Middle frontal gyrus (tissue), 1 donor: ENCODE data around the gene GGACT.
"Not testable (repeated sequence)": the region's sequence is repeated elsewhere in the genome, so short reads cannot be mapped to it uniquely, and the experiment has no call there.

Experiments used
- DNase-seq: peaks from one replicate; pipeline ENCODE4 v3.0.0-alpha.2; 2015; ENCODE audit warnings: low spot score; ENCODE audit errors: extremely low spot score

Gene GGACT

DNA sequence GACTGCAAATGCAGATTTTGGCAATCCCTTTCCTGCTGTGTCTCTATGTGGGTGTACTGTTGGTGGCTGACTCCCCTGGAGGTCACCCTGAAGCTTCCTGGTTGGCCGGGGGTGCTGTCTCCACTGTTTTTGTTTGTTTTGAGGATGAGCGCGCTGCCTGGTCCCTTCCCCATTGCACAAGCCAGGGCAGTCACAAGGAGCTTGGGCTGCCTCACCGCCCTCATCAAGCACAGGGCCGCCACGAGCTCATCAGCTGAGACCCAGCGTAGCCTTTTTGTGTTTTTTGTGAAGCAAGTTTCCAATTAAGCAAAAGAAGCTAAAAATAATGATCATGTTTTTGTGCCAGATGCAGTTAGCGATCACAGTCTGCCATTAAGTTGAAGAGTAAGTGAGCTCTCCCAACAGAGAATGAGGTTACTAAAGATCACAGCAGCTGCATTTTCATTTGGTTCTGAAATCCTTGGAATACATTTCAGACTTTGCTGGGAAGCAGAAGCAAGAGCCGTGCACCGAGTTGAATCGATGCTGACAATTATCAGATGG is 57.8 kb downstream of the GGACT start:
- no peak for DNase-seq

DNA sequence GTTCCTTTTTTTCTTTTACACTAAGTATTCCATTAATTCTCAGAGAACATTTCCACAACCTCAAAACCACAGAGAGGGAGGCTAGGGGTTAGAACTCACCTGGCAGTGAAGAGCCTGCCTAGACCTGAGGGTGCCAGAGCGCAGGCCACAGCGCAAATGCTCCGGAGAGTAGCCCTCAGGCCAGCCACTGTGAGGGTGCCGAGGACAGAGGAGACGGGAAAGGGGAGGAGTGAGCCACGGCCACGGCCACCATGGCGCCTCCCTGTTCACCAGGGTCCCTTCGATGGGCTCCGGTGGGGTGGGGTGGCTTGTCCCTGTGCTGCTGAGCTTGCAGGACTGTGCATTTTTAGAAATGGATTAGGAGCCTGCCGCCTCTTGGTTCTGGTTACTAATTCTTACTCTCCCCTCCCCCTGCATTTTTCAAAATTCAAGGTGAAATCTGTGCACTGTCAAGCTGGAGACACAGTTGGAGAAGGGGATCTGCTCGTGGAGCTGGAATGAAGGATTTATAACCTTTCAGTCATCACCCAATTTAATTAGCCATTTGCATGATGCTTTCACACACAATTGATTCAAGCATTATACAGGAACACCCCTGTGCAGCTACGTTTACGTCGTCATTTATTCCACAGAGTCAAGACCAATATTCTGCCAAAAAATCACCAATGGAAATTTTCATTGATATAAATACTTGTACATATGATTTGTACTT is 58.8 kb downstream of the GGACT start:
- no peak for DNase-seq

DNA sequence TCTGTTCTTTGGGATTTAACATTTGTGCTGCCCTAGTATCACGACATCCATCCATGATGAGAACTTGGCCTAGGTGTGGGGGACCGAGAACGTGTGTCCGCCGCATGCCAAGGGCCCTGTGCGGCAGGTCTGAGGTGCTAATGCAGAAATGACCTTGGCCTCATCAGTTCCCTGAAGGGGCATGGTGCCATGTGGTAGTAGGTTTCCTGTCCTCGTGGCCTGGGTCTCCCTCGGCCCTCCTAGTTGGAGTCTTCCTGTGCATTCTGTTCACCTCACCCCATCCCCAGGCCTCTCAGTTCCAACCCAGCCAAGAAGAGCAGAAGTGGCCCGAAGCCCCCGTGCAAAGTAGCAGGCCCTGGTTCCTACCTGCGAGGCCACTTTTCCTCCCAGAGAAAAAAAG is 59.8 kb downstream of the GGACT start:
- no peak for DNase-seq

DNA sequence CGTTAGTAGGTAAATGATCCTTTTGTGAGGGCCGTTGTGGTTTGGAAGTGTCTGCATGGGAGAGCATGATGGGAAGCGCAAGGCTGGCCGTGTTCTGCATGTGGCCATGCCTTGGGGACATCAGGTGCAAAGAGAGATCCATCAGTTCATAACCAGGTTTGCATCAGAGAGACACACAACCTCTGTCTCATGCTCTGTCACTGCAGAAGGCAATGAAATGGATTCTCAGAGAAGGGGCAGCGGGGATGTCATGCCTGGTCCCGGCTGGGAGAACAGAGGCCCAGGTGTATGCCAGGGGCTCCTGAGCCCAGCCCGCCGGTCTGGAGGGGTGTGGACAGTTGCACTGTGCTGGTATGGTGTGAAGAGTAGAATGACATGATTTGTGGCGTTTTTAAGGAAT is 60.2 kb downstream of the GGACT start:
- no peak for DNase-seq

DNA sequence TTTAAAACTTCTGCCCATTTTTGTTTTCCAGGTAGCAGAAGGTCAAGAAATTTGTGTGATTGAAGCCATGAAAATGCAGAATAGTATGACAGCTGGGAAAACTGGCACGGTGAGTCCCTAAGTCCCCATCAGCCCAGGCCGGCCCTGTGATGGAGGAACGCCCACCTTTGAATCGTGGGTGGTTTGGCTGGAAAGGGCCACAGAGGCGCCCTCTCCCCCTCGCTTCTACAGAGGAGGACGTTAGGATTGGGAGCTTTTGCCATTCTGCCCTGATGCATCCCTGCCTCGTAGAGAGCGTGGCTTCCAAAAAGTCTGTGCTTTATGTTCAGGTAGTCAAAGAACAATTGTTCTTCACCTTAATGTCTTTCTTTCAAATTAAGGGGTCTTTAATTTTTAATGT is 60.9 kb downstream of the GGACT start:
- DNase-seq = no peak

DNA sequence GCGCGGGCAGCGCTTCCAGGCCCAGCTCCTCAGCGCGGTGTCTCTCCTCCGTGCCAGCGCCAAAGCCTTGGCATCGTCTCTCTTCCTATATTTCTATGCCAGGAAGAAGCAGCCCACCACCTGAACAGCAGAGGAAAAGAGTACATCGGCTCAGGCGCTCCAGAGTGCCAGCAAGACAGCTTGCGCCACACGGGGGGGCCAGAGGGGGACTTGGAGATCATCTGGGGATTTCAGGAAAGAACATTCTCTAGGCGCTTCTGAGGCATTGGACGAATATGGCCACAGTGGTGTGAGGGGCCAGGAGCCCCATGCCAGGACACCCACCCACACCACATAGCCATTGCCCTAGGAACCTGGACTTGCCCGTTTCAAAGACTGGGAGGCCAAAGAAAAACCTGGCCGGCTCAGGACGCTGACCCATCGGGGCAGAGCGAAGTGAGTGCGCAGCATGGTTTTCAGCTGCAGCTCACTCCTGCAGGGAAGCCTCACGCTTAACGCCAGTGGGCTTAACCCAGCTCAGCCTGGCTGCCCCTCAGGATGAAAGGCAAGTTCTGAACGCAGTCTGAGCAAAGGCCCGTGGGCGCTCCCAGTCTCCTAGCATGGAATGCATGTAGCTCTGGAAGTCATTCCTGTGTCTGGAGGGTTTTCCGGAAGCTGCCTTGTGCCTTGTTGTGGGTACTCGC is 62.1 kb downstream of the GGACT start:
- DNase-seq = no peak

DNA sequence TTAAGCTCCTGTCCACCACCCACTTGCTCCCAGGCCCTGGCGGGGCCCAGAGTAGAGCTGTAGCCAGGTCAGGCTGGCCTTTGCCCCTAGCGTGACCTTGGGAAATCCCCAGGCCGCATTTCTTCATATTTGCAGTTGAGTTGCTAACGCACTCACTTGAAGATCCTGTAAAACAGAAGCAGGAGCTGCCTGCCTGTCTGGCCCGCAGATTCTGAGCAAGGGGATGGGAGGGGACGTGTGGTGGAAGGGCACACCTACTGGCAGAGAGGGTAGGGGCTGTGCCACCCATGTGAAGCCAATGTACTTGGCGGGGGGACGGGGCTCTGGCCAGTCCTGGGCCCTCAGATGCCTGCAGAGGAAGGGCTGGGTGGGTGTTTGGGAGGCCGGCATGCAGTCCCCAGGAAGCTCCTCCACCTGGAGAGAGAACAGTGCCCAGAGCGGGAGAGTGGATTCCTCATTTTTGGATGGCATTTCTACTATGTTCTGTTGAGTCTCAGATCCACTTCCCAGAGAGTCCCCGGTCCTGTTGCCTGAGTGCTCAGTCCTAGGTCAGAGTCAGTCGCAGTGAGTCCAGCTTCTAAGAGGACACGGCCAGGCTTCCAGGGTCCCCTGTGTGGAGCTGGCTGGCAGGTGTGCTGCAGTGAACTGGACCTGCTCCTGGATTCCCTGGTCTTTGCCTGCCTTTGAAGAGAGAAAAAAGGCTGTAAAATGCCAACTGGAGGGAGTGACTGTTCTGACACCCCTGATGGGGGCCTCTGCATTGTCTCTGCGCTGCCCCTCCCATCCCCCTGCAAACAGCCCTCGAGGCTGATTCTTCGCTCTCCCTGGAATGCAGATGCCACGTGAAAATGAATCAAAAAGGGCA is 62.9 kb downstream of the GGACT start:
- DNase-seq = no peak

DNA sequence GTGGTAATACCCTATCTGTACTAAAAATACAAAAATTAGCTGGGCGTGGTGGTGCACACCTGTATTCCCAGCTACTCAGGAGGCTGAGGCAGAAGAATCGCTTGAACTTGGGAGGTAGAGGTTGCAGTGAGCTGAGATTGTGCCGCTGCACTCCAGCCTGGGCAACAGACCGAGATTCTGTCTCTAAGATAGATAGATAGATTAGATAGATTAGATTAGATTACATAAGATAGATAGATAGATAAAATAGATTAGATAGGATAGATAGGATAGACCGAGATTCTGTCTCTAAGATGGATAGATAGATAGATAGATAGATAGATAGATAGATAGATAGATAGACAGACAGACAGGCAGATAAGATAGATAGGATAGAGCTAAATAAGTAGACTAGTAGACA is 63.9 kb downstream of the GGACT start:
- DNase-seq = not testable (repeated sequence)

DNA sequence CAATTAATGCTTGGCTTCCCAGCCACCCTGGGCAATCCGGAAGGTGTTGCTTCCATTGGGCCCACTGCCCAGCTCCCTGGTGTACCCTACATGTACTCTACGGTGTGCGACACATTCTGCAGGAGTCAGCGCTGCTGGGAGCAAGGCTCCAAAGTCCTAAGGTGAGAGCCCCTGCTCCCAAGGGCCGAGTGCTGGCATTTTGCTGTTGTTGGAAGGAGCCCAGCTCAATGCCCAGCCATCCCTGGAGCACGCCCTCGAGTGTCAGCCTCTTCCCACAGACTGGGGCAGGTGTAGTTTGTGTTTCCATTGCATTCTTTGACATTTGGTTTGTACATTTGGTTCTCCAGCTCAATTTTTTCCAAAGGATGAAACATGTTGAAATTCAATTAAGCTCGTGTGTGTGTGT is 64.6 kb downstream of the GGACT start:
- no peak for DNase-seq

DNA sequence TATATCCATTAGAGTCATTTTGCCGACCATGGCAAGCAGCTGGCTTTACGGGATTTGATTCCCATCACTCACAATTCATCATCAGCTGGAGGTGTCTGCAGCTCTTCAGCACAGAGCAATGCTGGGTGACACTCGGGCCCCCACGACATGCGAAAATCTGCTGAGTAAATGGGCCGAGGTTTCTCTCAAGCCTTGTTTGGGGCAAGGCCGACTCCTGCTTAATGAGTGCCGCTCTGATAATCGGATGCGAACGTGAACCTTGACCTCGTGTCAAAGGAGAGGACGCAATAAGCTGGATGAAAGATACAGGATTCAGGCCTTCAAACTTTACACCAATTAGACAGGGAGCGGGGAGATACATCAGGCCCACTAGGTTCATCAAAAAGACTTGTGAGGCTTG is 65.2 kb downstream of the GGACT start:
- DNase-seq = no peak

DNA sequence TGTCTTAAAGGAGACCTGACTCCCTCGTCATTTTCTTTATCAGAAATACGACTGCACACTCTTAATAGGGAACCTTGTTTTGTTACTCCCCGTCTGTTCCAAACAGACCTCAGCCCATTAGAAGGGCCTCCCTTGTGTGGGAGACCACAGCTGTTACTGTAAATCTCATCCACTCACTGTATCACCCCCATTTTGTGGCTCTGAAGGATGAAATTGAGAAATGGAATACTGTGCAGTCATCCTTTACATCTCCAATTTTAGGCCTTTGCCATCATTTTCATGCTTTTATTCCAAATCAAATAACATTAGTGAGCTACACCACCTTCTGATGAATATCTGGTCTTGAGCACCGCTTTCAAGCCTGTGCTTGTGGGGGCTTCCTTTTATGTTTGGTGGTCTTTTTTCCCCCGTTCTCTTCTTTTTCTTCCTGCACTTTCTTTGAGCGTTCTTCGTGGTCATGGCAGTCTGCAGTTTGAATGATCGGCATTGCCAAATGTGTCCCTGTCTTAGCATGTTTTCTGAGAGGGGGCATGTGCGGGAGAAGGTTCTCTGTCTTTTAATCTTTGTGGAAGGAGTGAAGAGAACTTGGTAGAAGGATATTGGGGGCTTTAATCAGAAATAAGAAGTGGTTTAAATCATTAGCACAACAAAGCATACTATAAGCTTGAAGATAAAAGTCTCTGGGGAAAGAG is 65.8 kb downstream of the GGACT start:
- no peak for DNase-seq

DNA sequence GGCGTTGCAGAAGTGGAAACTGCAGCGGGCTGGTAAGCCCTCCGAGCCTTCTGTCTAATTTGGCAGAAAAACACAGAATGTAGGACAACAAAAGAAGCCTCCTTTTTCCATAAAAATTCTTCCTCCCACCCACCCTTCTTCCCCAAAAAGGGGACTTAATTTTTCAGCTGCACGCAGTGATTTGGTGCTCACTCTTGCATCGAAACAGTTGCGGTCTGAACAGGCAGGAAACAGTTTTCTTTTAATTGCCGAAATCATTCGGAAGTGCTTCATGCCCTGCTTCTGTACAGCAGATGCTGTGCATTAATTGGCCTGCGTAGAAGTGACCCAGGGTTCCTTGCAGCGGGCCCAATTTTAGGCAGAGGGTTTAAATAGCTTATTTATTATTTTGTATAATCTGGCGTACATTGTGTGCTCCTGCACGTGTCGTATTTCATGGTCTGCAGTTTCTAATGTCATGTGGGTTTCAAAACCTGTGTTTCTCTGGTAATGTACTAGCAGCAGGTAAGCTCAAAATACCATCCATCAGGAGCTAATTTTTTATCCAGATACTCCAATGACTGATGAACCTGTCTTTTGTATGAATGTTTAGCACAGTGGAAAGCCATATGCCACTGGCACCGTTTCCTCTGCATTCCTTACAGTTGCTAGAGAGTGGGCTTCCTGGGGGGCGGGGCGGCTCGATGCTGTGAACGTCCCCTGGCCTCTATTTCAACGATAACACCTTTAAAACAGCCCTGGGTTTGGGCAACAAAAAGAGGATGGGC is 66.6 kb downstream of the GGACT start:
- no peak for DNase-seq

DNA sequence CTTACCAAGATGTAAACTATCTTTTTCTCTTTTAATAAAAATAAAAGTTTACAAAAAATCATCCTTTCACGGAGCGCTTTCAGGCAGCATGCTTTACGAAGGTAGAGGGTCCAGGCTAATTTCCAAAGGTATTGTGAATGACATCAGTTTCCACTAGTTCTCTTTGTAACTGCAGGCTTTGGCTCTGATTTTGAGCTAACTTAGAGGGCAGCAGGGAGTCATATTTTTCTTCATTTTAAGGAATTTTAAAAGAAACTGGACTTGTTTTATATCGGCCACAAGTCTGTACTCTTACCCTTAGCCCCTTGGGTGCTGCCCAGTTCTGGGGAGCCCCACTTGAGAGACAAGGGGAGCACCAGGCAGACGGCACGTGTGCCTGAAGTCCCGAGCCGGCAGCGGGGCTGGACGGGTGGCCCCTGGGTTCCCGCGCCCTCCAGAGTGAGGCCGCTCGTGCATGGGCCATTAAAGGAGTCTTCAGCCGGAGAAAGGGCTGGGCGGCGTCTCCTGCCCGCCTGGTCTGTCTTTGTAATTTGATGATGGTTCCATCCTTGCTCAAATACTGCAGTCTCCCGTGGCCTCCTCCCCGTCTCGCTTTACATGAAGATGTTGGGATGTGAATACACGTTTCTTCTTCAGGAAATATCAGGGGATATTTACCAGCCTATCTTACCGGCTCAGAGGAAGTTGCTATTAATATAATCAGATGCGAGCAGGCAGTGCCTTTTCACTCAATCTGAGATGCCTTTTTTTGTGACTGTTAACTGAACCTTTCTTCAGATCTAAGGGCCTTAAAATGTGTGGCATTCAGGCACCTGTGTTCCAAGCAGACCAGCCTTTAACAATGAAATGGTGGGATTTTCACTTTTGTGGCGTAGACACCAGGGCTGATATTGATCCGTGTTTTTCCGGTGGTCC is 67.4 kb downstream of the GGACT start:
- DNase-seq = no peak

DNA sequence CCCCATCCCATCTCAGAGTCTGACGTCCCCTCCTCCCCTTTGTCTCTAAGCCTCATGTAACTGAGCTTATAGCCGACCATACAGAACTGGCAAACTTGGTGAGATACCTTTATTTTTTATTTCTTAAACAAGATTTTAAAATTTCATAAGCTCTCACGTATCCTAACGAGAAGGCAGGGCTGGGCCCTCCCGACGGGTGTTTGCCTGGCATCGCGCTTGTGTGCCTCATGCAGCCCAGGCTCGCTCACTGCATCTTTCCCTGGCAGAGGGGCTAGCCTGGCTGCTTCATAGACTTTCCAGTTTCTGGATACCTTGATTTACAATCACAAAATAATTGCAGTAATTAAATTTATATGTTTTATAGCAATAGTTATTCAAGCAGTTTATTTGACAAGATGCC is 69.0 kb downstream of the GGACT start:
- no peak for DNase-seq

DNA sequence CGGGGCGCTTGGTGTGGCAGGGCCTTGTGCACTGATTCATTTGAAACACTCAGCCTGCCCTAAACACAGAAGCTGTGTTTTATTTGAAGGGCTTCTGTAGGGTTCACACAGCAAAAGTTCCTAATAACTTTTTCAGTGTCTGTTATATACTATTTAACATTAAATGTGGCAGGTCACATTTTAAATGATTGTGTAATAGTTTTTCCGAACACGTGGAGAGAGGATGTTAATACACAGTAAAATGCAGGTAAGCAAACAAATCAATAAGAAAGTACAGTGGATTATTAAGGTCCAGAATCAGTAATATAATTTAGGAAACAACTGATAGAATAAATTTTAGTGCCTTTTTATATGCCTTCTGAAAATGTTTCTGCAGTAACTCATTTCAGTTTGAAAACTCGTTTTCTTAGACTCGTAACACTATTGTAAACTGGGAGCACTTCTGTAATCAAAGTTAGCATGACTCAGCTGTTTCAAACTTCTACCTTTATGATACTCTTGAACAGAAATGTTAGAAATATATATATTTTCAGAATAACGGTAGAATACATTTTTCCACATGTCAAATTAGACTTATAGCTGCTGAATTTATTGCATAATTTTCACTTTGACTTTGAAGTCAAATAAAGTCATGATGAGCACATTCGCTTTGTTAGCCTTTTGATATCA is 70.1 kb downstream of the GGACT start:
- DNase-seq = no peak

DNA sequence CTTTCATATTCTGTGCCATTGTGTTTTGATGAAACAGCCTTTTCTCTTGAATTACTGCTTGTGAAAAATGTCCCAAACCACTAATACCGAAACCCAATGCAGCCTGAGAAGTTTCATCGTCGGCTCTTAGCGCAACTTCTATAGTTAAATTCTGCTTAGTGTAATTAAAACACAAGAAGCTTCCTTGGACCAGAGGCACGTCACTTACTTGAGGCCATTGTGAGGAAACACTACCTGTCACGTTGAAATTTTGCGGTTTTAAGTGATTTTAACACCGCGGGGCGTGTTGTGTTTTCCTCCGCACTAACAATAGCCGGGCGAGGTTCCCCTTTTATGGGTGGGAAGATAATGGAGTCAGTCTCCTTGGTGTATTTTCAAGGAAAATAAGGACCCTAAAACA is 70.9 kb downstream of the GGACT start:
- no peak for DNase-seq

DNA sequence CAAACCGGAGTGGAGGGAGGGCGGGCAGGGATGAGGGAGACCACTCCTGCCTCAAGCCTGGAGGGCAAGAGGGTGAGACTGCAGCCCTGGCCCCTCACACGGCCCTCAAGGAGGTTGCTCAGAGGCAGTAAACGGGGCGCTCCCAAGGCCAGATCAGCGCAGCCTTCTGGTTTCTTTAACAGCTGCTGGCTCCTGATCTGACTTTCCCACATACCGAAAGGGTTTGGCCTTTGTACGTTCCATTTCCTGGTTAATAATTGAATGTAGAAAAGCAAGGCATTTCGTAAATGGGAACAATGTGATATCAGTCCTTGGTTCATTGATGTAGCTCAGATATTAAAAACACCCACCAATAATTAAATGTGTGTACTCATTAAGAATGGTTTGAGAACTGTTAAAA is 71.5 kb downstream of the GGACT start:
- DNase-seq = no peak

DNA sequence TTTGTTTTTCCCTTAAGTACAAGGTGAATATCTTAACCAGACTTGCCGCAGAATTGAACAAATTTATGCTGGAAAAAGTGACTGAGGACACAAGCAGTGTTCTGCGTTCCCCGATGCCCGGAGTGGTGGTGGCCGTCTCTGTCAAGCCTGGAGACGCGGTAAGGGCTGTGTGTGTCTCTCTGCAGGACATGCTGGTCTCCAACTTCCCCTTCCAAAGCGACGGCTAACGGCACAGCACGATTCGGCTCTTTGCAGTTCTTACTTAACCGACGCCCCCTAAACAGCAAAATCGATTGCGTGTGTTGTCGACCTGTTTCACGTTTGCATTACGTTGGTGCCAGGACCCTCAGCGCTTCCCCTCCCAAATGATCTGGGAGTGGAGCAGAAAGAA is 73.2 kb downstream of the GGACT start:
- no peak for DNase-seq

DNA sequence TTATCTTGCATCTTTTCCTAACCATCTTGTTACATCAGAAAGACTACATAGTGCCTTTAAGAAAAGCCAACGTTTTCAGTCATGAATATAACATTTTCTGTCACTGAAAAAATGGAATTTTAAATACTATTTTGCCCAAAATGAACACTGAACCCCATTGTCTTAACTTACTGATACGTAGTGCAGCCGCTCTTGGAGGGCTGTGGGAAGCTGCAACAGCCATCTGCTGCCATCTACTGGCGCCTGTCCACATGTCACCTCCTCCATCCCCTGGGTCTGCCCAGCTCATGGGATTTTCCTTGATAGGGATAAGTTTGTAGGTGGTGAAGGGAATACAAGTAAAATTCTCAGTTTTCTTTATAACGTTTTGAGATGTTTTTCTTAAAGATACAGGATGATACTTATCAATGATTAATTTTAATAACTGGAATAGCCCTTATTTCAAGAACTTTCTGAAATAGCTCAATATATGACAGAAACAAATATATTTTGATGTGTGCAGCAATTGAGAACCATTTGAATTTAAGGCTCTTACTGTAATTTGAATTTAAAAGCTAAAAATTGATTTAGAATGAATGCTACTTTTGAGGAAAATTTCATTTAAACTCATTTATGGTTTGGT is 73.7 kb downstream of the GGACT start:
- peak; percentile 75 for DNase-seq
